Activated CD4-positive, CD25-positive, alpha-beta regulatory T cell treated with anti-CD3 and anti-CD28 coated beads, Interleukin-2, amount 50 U/mL, for 16 hours (primary cell): Measurements from ENCODE around the gene GADD45B.
A peak's percentile ranks its signal among the peaks of the same experiment; 100 is the strongest.
"Not testable (repeated sequence)": the region's sequence is repeated elsewhere in the genome, so short reads cannot be mapped to it uniquely, and the experiment has no call there.

ENCODE experiments used
- DNase-seq: peaks from one replicate; pipeline ENCODE4 v3.0.0-alpha.2; 2020; ENCODE audit warnings: low read depth, low spot score

Gene GADD45B

DNA sequence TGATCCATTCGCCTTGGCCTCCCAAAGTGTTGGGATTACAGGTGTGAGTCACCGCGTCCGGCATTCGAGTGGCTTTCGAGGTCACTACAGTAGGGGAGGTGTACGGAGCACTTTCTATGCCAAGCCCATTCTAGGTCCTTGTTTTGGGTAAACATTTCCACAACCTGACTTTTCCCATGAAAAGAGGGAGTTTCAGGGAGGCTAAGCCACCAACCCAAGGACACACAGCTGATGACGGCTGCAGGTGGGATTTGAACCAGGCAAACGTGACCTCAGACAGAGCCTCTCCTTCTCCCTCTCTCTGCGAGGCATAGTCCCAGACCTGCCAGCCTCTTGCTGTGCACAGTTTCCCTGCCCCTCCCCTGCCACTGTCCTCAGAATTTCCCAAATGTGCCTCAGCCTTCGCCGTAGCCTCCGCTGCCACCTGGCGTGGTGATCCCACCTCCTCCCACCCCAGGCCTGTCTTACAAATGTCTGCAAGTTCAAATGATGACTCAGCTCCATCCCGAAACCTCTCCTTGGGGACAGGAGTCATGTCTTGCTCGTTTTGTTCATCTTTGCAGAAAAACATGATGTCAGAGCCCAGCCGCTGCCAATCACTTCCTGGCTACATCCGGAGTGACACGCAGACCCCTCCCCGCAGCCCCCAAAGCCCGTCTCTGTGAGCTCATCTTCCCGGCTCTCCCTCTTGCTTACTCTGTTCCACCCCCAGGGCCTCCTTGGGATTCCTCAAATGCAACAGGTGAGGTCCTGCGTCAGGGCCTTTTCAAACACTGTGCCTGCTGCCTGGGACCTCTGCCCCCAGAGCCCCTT is 6.6 kb upstream of the GADD45B start:
- DNase-seq = no peak

DNA sequence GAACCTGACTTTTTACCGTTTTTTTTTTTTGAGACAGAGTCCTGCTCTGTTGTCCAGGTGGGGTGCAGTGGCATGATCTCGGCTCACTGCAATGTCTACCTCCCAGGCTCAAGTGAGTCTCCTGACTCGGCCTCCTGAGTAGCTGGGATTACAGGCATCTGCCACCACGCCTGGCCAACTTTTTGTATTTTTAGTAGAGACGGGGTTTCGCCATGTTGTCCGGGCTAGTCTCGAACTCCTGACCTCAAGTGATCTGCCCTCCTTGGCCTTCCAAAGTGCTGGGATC is 6.1 kb upstream of the GADD45B start:
- not testable (repeated sequence) for DNase-seq

- DNase-seq = peak; percentile 77
Measured at GRCh38 chr19:2474232-2475017, 1.5 kb upstream of the GADD45B start.

GRCh38 chr19:2475018-2475701 is 767 bp upstream of the GADD45B start:
- no peak for DNase-seq

DNA sequence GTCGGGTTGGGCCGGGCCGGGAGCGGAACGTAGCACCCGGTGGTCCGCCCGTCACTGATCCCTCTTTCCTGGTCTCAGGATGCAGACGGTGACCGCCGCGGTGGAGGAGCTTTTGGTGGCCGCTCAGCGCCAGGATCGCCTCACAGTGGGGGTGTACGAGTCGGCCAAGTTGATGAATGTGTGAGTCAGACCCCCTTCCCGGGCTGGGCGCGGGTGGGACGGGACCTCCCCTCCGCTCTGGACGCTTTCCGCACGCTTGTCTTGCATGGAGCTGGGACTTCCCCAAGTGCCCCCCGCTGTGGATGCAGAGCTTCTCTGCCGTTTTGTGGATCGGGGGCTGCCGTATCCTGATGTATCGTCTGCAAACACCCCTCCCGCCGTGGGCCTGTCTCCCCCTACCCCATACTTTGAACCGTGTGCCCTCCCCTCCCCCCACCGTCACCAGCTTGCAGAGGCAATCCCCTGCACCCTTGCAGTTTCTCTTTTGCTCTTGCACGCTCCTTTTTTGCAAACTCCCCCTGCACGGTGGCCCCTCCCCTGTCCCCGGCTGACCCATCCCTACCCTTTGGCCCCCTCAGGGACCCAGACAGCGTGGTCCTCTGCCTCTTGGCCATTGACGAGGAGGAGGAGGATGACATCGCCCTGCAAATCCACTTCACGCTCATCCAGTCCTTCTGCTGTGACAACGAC is 669 bp downstream of the GADD45B start:
- DNase-seq = no peak

GRCh38 chr19:2477141-2477710 is 1.3 kb downstream of the GADD45B start:
- no peak for DNase-seq

DNA sequence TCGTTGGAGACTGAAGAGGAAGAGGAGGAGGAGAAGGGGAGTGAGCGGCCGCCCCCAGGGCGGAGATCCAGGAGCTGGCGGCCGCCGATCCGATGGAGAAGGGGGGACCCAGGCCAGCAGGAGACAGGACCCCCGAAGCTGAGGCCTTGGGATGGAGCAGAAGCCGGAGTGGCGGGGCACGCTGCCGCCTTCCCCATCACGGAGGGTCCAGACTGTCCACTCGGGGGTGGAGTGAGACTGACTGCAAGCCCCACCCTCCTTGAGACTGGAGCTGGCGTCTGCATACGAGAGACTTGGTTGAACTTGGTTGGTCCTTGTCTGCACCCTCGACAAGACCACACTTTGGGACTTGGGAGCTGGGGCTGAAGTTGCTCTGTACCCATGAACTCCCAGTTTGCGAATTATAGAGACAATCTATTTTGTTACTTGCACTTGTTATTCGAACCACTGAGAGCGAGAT is 1.8 kb downstream of the GADD45B start:
- no peak for DNase-seq

GRCh38 chr19:2478278-2478755 is 2.4 kb downstream of the GADD45B start:
- no peak for DNase-seq

DNA sequence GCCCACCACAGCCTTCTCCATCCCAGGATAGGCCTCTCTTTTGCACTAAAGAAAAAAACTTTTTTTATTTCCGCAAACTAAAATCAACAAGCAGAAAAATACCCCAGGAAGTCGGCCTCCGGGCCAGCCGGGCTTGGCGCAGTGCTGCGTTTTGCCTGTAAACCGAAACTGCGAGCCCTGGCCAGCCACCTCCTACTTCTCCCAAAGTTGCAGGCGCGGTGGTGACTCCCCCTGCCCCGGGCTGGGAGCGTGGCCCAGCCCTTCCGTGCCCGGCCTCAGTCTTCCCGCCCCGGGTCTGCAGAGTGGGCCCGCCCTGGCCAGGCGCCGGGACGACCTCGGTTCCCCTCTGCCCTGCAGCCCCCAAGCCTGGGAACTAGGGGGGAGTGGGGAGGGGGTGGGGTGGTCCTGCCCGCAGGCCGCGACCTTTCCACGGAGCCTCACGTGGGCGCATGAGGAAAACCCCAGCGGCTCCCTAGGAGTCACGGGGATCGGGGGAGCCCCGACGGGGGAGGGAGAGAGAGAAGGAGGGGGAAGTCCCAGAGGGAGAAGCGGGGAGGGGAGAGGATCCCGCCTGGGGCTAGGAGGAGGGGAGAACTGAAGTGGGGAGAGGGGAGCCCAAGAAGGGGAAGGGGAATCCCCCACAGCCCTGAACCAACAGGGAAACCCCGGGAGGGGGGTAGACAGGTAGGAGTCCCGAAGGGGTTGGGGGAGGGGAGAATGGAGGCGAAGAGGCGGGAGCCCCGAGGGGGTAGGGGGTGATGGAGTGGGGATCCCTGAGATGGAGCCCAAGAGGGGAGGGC is 3.0 kb downstream of the GADD45B start:
- DNase-seq = no peak

DNA sequence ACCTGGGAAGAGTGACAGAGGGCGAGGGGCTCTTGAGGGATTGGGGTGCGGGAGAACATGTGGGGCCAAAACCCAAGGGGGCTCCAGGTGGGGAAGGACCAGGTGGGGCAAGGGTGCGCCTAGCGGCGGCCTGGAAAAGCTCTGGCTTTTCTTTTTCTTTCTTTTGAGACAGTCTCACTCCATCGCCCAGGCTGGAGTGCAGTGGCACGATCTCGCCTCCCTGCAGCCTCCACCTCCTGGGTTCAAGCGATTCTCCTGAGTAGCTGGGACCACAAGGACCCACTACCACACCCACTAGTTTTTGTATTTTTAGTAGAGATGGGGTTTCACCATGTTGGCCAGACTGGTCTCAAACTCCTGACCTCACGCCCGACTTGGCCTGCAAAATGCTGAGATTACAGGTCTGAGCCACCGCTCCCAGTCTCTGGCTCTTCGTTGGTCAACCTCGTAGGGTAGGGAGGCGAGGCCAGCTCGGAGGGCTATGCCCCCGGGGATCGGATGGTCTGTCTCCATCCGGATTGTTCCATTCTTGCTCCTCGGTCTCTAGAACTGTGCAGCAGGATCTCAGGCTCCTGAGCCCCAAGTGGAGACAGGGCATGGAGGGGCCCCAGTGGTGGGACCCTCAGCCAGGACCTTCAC is 3.7 kb downstream of the GADD45B start:
- DNase-seq = no peak

DNA sequence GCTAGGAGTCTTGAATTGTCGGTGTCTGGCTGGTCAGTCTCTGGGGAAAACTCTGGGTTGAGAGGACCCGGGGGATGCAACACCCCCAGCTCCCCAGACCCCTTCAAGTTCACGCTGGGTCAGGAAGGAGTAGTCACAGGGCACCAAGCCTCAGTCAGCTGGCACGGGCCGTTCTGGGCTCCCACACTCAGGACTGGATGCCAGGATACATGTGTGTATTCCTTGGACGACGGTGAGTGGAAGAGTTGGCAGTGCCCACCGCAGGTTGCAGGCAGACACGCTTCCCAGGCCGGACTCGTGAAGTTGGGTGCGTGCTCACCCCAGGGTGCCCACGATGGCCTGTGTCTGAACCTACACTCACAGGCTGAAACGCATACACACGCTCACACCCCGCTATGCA is 5.5 kb downstream of the GADD45B start:
- DNase-seq = no peak

DNA sequence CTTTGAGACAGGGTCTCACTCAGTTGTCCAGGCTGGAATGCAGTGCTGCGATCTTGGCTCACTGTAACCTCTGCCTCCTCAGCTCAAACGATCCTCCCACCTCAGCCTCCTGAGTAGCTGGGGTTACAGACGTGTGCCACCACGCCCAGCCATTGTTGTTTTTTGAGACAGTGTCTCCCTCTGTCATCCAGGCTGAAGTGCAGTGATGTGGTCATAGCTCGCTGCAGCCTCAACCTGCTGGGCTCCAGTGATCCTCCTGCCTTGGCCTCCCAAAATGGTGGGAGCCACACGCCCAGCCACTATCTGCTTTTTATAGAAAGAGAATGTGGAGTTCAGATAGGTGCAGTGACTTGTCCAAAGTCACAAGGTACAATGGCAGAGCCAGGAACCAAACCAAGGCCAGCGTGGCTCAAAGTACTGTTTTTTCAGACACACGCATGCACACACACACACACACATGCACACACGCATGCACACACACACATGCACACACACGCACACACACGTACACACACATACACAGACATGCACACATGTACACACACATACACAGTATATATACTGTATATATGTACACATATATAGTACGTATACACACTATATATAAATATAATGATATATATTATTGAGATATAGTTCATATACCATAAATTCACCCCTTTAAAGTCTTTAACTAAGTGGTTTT is 6.6 kb downstream of the GADD45B start:
- DNase-seq = no peak

DNA sequence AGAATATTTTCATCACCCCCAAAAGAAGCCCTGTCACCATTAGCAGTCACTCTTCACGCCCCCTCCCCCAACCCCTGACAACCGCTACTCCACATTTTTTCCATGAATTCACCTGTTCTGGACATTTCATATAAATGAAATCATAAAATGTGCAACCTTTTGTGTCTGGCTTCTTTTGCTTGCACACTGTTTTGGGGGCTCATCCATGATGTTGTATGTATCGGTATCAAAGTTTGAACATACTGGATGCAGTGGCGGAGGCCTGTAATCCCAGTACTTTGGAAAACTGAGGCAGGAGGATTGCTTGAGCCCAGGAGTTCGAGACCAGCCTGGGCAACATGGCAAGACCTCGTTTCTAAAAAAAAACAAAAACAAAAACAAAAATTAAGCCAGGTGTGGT is 7.2 kb downstream of the GADD45B start:
- DNase-seq = no peak

DNA sequence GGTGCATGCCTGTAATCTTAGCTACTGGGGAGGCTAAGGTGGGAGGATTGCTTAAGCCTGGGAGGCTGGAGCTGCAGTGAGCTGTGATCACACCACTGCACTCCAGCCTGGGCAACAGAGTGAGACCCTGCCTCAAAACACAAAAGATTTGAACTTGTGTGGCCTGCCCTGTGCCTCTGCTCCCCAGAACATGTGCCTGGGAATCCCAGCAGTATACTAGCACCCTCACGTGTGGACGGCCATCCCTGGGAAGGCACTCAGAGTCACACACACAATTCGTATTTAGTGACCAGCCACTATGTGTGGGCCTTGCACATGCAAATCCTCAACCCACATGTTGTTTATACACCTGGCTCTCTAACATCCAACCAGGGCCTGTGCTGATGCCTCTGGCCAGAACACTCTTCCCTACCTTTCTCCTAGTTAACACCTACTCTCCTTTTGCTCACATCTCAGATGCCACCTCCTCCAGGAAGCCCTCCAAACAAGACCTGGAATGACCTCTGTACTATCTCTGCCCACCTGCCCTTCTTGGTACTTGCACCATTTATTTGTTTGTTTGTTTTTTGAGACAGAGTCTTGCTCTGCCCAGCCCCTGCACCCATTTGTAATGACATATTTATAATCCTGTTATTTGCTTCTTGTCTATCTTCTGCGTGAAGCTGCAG is 7.7 kb downstream of the GADD45B start:
- DNase-seq = no peak

- no peak for DNase-seq
Measured at GRCh38 chr19:2484178-2484937, 8.4 kb downstream of the GADD45B start.

DNA sequence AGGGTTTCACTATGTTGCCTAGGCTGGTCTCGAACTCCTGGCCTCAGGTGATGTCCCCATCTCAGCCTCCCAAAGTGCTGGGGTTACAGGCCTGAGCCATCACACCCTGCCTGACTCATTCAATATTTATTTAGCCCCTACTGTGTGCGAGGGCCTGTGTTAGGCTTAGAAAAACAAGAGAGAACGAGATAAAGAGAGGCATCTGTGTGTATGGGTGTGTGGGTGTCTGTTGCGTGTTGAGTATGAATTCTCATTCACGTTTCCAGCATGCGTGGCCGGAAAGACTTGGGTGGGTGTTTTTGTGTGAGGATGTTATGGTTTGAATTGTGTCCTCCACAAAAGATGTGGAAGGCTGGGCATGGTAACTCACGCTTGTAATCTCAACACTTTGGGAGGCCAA is 9.5 kb downstream of the GADD45B start:
- no peak for DNase-seq

- DNase-seq = no peak
Measured at GRCh38 chr19:2487090-2487489, 11.2 kb downstream of the GADD45B start.

DNA sequence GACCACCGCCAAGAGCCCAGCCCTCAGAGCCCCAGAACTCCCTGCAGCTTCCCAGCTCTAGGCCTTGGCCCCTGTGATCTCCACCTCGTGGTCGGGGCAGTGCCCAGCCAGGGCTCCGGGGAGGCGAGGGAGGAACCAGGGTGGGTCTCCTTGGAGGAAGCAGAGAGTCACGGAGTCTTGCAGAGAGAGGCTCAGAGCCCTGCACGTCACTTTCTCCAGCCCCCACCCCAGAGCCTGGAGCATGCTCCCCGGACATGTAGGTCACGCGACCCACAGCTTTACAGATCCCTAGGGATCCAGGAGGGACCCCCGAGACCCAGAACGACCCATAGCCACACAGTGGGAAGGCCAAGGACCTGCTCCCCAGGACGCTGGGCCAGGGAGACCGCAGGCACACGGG is 11.9 kb downstream of the GADD45B start:
- DNase-seq = no peak
